Activated T-helper 1 cell treated with anti-CD3 and anti-CD28 coated beads, Interleukin-2, amount 50 U/mL, for 16 hours (primary cell): ENCODE data around the gene DENND5B.
"Not testable (repeated sequence)": the region's sequence is repeated elsewhere in the genome, so short reads cannot be mapped to it uniquely, and the experiment has no call there.

Source experiments
- DNase-seq, 2 donors: peaks; one replicate each; pipeline ENCODE4 v3.0.0-alpha.2; 2020; ENCODE audit warnings: low read depth in 1 of 2, low spot score in 1 of 2

The DENND5B gene

DNA sequence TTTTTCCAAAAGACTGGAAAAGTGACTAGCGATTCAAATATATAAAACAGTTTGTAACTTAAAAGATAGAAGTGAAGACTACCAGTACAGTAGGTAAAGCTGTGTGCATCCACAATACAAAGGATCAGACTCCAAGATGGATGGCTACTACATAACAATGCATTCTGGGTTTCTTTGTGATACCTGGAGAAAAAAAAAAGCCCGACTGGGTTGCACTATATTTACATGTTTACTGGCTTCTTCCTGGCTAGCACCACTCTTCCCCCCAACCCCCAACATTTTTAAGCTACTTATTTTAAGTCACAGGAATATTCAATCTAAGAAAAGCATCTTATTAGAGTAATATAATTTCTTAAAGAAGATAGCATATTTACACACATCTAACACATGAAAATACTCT, 203.9 kb downstream of the DENND5B start:
- DNase-seq, result no peak

DNA sequence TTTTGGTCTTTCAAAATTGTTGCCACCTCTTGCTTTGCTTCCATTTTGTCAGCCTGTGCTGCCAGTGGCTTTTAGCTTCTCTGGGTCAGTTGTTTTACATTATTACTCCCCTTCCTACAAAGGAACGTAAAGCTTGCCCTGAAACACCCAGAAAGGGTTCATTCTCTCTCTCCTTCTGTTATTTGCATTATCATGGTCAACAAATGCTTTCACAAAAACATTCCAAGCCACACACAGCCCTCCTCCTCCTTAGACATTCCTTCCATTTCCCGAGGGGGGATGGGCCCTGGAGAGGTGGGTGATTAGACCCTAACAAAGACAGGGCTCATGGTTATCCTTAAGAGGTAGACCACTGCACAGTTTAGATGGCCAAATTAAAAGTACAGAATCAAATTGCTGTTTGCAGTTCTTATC, 204.6 kb downstream of the DENND5B start:
- no peak for DNase-seq

DNA sequence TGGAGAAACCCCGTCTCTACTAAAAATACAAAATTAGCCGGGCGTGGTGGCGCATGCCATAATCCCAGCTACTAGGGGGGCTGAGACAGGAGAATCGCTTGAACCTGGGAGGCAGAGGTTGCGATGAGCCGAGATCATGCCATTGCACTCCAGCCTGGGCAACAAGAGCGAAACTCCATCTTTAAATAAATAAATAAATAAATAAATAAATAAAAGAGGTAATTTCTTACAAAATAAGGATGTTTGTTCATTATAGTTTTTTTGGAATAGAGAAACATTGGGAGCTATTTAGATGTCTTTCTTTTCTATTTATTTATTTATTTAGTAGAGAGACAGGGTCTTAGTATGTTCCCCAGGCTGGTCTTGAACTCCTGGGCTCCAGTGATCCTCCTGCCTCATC, 213.7 kb downstream of the DENND5B start:
- not testable (repeated sequence) for DNase-seq

DNA sequence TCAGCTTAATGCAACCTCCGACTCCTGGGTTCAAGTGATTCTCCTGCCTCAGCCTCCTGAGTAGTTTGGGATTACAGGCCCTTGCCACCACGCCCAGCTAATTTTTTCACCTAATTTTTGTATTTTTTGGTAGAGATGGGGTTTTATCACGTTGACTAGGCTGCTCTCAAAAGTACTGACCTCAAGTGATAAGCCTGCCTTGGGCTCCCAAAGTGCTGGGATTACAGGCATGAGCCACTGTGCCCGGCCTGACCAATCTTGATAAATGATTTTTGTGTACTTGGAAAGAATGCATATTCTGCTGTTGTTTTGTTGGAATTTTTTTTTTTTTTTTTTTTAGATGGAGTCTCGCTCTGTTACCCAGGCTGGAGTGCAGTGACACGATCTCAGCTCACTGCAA, 215.5 kb downstream of the DENND5B start:
- not testable (repeated sequence) for DNase-seq

DNA sequence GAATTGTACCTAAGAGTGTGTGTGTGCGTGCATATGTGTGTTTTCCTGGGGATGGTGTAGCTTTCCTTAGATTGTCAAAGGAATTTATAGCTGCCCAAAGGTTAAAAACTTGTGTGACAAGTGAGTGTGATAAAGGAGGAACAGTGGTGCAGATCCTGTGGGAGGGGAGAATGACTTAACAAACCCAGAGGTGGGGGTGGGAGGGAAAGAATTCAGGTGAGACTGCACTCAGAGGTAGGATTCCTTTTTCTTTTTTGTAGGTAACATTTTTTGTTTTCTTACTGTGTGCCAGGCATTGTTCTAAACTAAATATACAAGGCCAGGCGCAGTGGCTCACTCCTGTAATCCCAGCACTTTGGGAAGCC, 219.7 kb downstream of the DENND5B start:
- DNase-seq, result no peak

DNA sequence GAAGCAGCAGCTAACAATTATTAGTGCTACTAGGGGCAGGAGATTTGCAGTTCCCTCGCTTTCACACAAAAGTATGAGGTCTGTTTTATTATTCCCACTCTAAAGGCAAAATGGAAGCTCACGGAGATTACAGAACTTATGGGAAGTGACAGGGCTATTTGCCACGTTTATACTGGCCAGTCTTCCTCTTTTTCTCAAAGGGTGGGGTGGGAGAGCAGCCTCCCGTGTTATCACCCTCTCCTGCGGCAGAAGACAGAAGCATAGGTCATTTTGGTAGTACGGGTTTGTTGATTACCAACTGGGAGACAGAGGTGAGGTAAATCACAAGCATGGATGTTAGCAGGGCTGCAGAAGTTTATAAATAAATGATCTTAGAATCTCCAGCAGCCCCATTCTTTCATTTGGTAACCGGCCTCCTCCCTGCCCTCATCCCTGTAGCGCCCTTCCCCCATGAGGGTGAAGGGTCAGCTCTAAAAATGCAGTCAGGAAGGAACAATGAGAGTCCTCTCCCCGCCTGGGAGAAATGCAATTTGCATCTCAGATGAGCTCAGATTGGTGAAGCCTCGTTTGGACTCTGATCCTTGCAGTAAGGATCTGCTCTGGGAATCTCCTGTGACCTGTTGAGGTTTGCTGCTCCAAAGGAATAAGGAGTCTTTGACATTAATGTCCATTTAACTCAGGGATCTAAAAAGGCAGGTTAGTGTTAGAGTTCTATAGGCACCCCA, 220.2 kb downstream of the DENND5B start:
- DNase-seq, result no peak

DNA sequence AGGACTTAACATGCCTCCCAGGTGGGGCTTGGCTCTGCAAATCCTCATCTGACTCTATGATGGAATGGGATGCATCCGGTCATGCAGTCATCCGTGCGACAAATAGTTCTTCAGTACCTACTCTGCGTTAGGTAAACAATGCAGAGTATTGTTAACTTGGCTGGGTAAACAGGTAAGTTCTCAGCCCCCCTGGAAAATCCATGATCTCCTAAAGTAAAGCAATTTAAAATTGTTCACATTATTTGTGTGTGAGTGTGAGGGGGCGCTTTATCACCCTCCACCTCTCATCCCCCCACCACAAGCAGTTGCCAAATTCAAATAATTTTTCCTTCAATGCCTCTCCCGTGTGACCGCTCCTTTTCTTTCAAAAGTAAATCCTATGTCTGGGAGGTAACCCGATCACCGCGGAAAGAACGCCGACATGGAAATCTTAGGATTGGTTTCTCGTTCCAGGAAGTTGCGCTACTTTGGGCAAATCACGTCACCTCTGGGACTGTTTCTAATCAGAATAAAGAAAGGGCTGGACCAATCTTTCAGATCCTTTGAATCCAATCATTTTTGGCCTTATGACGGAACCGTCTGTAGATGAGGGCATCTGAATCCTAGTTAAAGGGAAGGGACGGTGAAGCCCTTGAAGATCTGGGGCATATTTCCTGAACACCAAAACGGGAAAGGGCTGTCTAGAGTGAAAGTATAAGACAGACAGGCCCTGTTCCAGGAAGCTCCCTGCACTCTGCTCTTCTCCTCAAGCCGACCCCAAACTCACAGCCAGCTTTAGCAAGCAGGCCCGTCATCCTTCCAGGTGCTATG, 221.0 kb downstream of the DENND5B start:
- DNase-seq, result no peak

DNA sequence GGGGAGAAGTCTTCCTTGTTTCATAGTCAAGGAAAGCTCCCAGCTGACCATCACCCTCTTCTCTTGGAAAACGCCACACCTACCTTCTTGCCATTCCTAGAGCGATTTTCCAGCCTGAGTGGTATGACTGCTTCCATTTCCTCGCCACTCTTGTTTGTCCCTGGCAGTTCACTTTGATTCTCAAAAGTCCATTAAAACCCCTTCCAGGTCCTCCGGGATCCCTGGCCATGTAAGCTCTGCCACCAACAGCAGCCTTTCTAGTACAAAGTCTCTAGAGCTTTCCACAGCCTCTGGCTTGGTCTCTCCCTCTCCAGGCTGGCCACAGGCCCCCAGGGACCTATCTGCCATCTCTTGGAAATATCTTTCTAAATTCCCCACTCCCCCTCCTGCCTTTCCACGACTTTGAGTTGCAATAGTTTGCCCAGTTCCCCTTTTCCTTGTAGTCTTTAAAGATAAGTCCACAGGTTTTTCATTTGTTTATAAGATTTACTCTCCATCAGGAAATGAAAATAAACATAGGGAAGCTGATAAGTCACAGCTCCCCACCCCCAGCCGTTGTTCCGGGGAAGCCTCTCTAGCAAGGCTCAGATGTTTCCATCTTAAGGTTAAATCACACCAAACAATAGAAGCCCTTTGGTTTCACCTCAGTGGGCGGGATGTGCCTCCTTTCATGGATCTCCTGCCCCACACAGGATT, 222.1 kb downstream of the DENND5B start:
- DNase-seq, result no peak

DNA sequence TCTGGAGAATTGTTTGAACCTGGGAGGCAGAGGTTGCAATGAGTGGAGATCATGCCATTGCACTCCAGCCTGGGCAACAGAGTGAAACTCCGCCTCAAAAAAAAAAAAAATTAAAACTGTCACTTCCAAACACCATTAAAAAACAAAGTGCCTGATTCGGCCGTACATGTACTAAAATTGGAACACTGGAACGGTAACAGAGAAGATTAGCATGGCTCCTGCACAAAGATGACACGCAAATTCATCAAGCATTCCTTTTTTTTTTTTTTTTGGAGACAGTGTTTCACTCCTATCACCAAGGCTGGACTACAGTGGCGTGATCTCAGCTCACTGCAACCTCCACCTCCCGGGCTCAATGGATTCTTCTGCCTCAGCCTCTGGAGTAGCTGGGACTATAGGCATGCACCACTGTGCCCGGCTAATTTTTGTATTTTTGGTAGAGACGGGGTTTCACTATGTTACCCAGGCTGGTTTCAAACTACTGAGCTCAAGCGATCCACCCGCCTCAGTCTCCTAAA, 224.8 kb downstream of the DENND5B start:
- DNase-seq, result no peak

DNA sequence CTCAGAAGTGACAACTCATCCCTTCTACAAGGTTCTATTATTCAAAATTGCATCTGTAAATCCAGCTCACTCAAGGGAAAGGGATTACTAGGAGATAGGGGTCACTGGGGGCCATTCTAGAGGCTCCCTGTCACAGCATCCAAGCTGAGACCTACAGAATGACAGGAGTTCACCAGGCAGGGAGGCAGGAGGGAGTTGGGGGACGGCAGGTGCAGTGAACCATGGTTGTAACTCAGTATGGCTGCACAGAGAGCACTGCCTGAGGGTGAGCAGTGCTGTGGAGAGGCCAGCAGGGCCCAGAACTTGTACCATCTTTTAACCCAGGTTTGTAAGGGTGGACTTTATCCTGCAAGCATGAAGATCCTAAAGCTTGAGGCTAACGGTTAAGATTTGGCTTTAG, 227.1 kb downstream of the DENND5B start:
- DNase-seq, result no peak

DNA sequence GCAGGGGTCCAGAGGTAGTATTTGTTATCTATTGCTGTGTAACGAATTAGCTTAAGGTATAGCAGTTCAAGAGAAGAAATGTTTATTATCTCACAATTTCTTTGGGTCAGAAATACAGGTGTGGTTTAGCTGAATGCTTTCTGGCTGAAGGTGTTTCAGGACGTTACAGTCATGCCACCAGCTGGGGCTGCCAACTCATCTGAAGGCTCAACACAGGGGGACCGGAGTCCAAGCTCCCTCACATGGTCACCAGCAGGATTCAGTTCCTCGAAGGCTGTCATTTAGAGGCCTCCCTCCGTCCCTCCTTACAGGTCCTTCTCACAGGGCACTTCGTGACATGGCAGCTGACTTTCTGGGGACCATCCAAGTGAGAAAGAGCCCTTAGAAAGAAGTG, 227.5 kb downstream of the DENND5B start:
- no peak for DNase-seq

DNA sequence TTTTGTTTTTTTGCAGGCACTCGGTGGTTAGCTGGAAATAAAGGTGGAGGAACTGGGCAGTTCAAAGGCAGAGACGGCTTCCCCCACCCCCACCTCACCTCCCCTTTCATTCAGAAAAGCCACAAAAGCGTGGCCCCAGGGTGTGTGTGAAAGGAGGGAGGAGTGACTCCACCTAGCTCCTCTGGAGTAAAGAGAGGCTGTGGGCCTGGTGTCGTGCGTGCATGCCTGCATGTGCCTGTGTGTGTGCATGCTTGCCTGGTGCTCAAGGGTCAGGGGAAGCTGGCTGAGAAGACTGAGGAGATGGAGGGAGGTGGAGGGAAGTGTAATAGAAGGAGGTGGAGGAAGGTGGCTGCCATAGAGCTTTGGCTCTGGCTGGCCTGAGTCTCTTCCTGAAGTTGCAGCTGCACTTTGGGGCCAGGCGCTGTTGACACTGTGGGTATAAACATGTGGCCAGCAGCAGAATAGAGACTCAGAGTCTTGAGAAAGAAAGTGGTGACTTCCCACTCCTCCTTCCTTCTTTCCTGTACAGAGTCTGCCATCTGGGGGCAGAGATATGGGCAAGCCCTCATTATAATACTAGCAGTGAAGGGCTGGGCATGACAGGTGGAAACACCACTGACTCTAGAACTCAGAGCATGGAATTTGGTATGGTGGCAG, 228.0 kb downstream of the DENND5B start:
- DNase-seq, result no peak

DNA sequence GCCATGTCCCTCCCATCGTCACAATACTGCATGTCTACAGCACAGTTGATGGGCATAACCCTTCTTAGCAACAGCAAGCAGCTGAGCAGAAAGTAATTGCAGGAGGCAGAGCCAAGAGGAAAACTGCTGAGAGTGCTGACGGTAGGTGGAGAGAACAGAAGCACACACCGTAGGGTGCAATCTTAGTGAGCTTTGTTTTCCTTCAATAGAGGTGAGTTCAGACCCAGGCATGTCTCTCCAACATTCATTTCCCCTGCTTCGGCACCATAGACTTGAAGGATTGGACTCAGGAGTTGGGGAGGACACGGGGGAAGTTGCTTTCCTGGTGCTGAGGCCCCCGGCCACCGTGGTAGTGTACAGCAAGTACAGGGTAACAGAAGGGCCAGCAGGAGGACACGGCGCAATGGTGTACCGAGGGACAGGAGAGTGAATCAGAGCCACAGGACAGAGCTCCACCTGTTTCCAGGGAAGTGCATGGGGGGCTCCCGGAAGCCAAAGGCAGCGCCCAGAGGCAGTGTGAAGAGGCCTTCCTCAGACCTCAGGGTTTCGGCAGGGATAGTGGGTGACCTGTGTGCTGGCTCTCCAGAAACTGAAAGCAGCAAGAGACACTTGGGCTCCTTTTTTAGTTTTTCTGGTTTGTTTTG, 228.7 kb downstream of the DENND5B start:
- no peak for DNase-seq

DNA sequence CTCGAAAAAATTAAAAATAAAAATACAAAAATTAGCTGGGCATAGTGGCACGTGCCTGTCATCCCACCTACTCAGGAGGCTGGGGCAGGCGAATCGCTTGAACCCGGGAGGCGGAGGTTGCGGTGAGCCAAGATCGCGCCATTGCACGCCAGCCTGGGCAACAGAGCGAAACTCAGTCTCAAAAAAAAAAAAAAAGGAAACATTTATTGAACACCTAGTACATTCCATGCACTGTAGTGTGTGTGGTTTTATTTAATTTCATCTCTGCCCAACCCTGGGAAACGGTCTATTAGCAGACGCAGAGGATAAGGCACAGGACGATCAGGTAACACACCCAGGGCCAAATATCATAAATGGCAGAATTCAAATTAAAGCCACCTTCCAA, 229.2 kb downstream of the DENND5B start:
- DNase-seq, result no peak

DNA sequence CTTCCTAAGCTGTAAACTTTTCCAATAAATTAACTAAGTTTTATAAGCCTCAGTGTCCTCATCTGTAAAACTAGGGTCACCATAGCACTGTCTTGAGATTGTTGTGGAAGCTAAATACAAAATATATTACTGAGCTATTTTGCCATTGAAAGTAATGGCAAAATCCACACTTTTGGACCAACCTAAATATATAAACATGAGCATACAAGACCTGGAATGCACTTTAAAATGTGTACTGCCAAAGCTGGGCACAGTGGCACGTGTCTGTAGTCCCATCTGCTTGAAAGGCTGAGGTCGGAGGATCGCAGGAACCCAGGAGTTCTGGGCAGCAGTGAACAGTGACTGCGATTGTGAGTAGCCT, 235.2 kb downstream of the DENND5B start:
- DNase-seq, result no peak

DNA sequence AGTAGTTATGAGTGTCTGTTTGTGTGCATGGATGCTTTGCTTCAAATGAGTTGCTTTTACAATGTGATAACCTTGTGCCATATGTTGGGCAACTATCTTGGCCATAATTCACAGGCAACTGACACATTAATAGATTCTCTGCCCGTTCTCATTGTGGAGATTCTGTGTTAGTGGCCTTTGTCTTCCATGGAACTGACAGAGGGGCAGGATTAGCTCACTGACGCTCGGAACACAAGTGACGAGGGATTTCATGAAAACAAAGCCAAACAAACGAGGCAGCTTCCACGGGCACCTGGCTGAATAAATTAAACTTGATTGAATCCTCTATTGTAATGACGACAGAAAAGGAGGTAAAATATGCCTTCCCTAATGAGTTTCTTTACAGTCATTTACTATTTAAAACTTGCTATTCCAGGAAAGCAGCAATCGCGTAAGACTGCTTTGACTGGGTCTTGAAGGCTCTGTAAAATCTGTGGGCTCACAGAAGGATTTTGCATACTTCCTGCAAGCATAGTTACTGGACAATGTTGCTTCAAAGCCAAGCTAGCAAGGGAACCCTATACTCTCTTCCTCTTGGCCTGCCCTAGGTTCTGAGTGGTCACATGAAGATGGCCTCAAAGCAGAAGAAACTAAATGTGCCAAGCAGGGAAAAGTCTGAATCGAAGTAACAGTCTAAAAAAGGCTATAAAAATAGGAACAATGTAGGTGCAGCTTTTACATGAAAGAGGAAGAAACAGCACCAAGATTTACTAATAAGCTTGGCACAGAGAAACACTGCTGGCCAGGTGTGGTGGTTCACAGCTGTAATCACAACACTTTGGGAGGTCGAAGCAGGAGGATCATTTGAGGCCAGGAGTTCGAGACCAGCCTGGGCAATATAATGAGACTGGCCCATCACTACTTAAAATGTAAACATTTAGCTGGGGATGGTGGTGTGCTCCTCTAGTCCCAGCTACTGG, 236.9 kb downstream of the DENND5B start:
- no peak for DNase-seq

DNA sequence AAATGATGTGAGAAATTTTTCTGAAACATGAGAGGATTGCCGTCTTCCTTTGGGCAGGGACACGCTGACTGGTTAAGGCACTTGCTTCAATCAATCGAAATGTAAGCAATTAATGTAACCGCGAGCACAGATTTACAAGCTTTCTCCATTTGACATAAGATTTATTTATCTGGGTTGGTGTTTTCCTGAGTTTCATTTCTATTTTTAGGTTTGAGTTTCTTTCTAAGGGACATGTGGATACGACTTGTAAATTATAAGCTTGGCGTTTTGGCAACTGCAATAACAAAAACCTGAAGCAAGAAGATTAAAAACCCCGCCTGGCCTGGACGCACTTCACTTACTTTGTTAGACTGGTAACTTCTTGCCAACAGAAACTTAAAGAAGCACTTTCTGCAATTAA, 244.7 kb downstream of the DENND5B start:
- DNase-seq, result no peak

DNA sequence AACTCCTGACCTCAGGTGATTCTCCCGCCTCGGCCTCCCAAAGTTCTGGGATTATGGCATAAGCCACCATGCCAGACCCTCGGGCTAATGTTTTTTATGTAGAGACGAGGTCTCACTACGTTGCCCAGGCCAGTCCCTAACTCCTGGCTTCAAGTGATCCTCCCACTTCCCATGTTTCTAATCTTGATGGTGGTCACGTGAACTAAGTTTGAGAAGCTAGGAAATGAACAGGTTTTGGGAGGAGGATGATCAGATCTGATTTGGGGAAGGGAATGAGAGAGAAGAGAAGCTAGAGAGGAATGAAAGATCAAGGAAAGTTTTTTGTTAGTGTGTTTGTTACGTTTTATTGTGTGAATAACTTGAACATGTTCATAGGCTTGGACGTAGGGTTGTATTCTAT, 247.8 kb downstream of the DENND5B start:
- no peak for DNase-seq

DNA sequence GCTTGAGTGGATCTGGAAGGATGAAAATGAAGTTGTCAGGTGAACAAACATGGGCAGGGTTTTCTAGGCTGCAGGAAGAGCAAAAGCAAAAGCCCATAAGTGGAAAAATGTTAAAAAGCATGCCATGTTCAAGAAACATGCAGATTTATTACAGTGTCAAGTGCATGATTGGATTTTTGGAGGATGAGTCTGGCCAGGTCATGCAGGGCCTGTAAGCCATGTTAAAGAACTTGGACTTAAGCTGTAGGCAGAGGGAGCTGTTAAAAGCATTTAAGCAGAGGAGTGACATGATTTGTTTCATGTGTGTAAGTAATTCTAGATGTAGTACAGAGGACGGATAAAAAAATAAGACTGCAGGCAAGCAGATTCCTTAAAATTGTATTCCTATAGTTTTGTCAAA, 248.7 kb downstream of the DENND5B start:
- DNase-seq, result no peak
